Vagina (tissue), 2 donors: ENCODE results near the gene ASAP3. TPM values are rescaled to one million over a fixed set of nuclear protein-coding genes. Genes with fewer than 3 reads are reported as not detected.

Experiments used
- DNase-seq, 2 donors: peaks; one replicate each; pipeline ENCODE4 v3.0.0-alpha.2; 2017; ENCODE audit errors: extremely low spot score in 2 of 2
- H3K27ac ChIP-seq: fragments of 200-600 bp; sonication (generic); one replicate; pipeline ENCODE4 v1.5.1; 2019
- H3K27me3 ChIP-seq: fragments of 200-600 bp; sonication (generic); one replicate; pipeline ENCODE4 v1.5.1; 2019
- H3K36me3 ChIP-seq, 2 donors: fragments of 200-600 bp; sonication (generic); one replicate each; pipeline ENCODE4 v1.5.1; 2017 to 2019
- H3K4me1 ChIP-seq: fragments of 200-600 bp; sonication (generic); one replicate; pipeline ENCODE4 v1.5.1; 2019
- H3K4me3 ChIP-seq, 2 donors: fragments of 200-600 bp; sonication (generic); 1 replicate in 1 of 2; 2 replicates in 1 of 2; pipeline ENCODE4 v1.5.1; 2016 to 2019
- H3K9me3 ChIP-seq: fragments of 200-600 bp; sonication (generic); one replicate; pipeline ENCODE4 v1.5.1; 2019
- POLR2A ChIP-seq, 2 donors: fragments of 450-650 bp; IDR thresholded peaks; one replicate each; pipeline ENCODE4 v1.6.1; 2017; ENCODE audit warnings: antibody characterized with exemption in 2 of 2, mild to moderate bottlenecking in 2 of 2, moderate library complexity in 2 of 2
- POLR2AphosphoS5 ChIP-seq, 2 donors: sonication (generic); formaldehyde crosslinking; IDR thresholded peaks; one replicate each; pipeline ENCODE4 v1.9.0; 2017; ENCODE audit warnings: antibody characterized with exemption in 2 of 2, mild to moderate bottlenecking in 2 of 2, low read depth in 1 of 2; ENCODE audit not compliant: insufficient read depth in 1 of 2
- intact Hi-C: fragments of 100-400 bp; cut with DNase I; formaldehyde crosslinking; loops from one replicate; pipeline ENCODE4 v1.15.1; 2023
- total RNA-seq: library from RNA; depleted of rRNA; stranded (reverse); fragments of >200 nt; gene quantifications from one replicate; pipeline ENCODE4 v1.2.3, GENCODE V29; 2016
- TF ChIP-seq, protein P1 (sequence below), 3 experiments: fragments of 450-650 bp in 2 of 3; fragments of 200-600 bp in 1 of 3; sonication (generic) in 1 of 3; IDR thresholded peaks; one replicate each; pipeline ENCODE4 v1.5.1; 2017 to 2019; ENCODE audit warnings: antibody characterized with exemption in 3 of 3, mild to moderate bottlenecking in 2 of 3, moderate library complexity in 2 of 3

ASAP3 gene
- total RNA-seq, 1 donor from 2014 or later: 79.1 TPM

DNA sequence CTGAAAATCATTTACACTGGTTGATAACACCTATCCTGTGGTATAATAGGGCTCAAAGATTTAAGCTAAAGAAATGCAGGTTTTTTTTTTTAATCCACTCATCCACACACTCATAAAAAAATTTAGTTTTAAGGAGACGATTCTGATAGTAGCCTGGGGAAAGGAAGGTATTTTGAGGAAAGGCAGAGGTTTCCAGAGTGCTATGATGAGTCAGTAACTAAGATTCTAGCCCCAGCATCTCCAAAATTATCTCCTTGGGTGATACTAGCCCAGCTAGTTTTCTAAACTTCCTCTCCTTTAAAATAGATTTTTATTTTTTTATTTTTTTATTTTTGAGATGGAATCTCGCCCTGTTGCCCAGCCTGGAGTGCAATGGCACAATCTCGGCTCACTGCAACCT is 20.7 kb downstream of the ASAP3 start:
- Histone ChIP-seq H3K36me3 (no peaks in the 10 kb centered on the region), H3K4me1 (peaks cover 1% of the 10 kb centered on the region), H3K9me3 (no peaks in the 10 kb centered on the region), H3K4me3 (no peak overlapping the region), H3K27me3 (no peaks in the 10 kb centered on the region), H3K27ac (no peak overlapping the region)
- no peak for TF ChIP-seq POLR2AphosphoS5 (IDR thresholded peaks at IDR 0.05; ENCODE audit: insufficient read depth in 1 of 2, low read depth in 1 of 2)
- TF ChIP-seq, protein P1, sequence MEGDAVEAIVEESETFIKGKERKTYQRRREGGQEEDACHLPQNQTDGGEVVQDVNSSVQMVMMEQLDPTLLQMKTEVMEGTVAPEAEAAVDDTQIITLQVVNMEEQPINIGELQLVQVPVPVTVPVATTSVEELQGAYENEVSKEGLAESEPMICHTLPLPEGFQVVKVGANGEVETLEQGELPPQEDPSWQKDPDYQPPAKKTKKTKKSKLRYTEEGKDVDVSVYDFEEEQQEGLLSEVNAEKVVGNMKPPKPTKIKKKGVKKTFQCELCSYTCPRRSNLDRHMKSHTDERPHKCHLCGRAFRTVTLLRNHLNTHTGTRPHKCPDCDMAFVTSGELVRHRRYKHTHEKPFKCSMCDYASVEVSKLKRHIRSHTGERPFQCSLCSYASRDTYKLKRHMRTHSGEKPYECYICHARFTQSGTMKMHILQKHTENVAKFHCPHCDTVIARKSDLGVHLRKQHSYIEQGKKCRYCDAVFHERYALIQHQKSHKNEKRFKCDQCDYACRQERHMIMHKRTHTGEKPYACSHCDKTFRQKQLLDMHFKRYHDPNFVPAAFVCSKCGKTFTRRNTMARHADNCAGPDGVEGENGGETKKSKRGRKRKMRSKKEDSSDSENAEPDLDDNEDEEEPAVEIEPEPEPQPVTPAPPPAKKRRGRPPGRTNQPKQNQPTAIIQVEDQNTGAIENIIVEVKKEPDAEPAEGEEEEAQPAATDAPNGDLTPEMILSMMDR (IDR thresholded peaks at IDR 0.05): no peak
- no peak for TF ChIP-seq POLR2A (IDR thresholded peaks at IDR 0.05)
- no peak for DNase-seq
- intact Hi-C loops: no loop called here

DNA sequence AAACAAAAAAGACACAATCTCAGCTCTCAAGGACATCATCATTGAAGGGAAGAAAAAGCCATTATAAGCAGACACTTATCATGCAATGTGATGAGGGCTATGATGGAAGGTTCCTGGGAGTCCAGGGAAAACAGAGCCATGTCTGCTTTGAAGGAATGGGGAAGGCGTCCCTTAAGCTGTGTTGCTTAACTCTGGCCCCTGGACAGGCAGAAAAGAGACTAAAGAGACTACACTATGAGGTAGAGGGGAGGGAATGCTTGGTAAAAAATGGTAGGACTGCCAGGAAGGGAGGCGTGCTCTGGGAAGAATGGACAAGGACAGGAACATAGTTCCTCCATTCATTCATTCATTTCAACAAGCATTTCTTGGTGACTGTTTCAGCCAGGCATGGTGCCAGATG is 21.2 kb downstream of the ASAP3 start:
- TF ChIP-seq POLR2AphosphoS5 (IDR thresholded peaks at IDR 0.05; ENCODE audit: insufficient read depth in 1 of 2, low read depth in 1 of 2) (no peak), POLR2A (IDR thresholded peaks at IDR 0.05) (no peak)
- TF ChIP-seq, protein P1 (IDR thresholded peaks at IDR 0.05): no peak
- Histone ChIP-seq H3K27me3 (no peaks in the 10 kb centered on the region), H3K4me3 (no peak overlapping the region), H3K27ac (no peak overlapping the region), H3K4me1 (peaks cover 7% of the 10 kb centered on the region), H3K36me3 (no peaks in the 10 kb centered on the region), H3K9me3 (no peaks in the 10 kb centered on the region)
- DNase-seq: no peak
- intact Hi-C loops: no loop called here

DNA sequence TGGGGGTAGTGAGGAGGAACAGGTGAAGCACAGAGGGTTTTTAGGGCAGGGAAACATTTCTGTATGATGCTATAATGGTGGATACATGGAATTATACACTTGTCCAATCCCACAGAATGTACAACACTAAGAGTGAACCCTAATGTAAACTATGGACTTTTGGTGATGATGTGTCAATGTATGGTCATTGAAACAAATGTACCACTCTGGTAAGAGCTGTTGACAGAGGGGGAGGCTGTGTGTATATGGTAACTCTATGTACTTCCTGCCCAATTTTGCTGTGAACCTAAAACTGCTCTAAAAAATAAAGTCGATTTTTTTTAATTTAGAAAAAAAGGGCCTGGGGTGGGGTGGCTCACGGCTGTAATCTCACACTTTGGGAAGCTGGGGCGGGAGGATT is 22.9 kb downstream of the ASAP3 start:
- Histone ChIP-seq H3K27me3 (no peaks in the 10 kb centered on the region), H3K27ac (no peak overlapping the region), H3K4me3 (no peak overlapping the region), H3K9me3 (no peaks in the 10 kb centered on the region), H3K4me1 (peaks cover 21% of the 10 kb centered on the region), H3K36me3 (no peaks in the 10 kb centered on the region)
- TF ChIP-seq POLR2AphosphoS5 (IDR thresholded peaks at IDR 0.05; ENCODE audit: insufficient read depth in 1 of 2, low read depth in 1 of 2) (no peak), POLR2A (IDR thresholded peaks at IDR 0.05) (no peak)
- TF ChIP-seq, protein P1 (IDR thresholded peaks at IDR 0.05): no peak
- no peak for DNase-seq
- intact Hi-C loops: no loop called here

DNA sequence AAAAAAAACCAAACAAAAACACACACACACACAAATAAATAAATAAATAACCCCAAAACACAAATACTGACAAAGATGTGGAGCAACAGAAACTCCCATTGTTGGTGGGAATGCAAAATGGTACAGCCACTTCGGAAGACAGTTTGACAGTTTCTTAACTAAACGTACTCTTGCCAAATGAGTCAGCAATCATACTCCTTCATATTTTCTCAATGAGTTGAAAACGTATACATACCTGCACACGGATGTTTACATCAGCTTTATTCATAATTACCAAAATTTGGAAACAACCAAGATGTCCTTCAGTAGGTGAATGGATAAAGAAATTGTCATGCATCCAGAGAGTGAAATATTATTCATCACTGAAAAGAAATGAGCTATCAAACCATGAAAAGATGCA is 23.5 kb downstream of the ASAP3 start:
- Histone ChIP-seq H3K27me3 (no peaks in the 10 kb centered on the region), H3K27ac (no peak overlapping the region), H3K4me1 (peaks cover 21% of the 10 kb centered on the region), H3K4me3 (no peak overlapping the region), H3K36me3 (no peaks in the 10 kb centered on the region), H3K9me3 (no peaks in the 10 kb centered on the region)
- TF ChIP-seq, protein P1 (IDR thresholded peaks at IDR 0.05): no peak
- TF ChIP-seq POLR2AphosphoS5 (IDR thresholded peaks at IDR 0.05; ENCODE audit: insufficient read depth in 1 of 2, low read depth in 1 of 2): no peak
- no peak for TF ChIP-seq POLR2A (IDR thresholded peaks at IDR 0.05)
- intact Hi-C loops: no loop called here
- no peak for DNase-seq

DNA sequence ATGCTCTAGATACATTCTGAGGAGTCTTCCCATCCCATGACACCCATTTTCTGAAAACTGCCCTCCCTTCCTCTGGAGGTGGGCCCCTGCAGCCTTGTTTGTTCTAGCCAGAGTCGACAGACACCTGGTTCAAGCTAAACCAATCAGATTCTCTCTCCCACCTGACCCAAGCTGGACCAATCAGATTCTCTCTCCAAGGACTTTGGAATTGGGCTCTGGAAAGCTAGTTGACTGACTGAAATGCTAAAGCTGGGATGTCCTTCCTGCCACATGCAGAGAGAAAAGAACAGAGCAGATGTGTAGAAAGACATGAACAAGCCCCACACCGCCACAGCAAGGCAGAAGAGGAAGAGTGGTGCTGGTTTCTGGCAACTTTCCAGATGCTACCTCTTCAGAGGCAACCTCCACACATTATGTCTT is 24.6 kb downstream of the ASAP3 start:
- TF ChIP-seq POLR2AphosphoS5 (IDR thresholded peaks at IDR 0.05; ENCODE audit: insufficient read depth in 1 of 2, low read depth in 1 of 2) (no peak), POLR2A (IDR thresholded peaks at IDR 0.05) (no peak)
- TF ChIP-seq, protein P1 (IDR thresholded peaks at IDR 0.05): no peak
- Histone ChIP-seq H3K27ac (no peak overlapping the region), H3K9me3 (no peaks in the 10 kb centered on the region), H3K36me3 (peaks cover 0 to 8% of the 10 kb centered on the region in 2 donors), H3K4me1 (peaks cover 21% of the 10 kb centered on the region), H3K27me3 (no peaks in the 10 kb centered on the region), H3K4me3 (no peak overlapping the region)
- intact Hi-C loops: no loop called here
- DNase-seq: no peak
